ENCODE data around the gene USP24. TPM values are rescaled to one million over a fixed set of nuclear protein-coding genes. Genes with fewer than 3 reads are reported as not detected.

Gene USP24
- total RNA-seq, 1 experiment from 2014 or later = 45.7 TPM

DNA sequence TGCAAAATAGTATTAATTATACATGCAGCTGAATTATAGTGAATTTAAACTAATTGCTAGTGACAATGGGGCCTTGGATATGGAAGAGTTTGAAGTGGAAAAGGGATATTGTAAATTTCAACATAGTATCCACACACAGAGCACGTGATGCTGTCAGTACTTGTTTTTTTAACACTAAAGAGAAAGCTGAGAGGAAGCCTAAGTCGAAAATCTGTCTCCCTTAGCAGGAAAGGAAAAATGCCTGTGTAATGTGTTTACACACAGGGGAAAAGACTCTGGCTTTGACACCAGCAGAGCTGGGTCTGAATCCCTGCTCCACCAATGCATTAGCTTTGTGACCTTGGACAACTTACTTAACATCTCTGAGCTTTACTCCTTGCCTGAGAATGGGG, 133.3 kb downstream of the USP24 start:
- peak overlapping the region; percentile 84 for H3K27ac Mint-ChIP-seq (ENCODE audit: low read depth, unreplicated experiment)
- peaks cover 94% of the 10 kb centered on the region for H3K36me3 Mint-ChIP-seq (ENCODE audit: insufficient read depth, unreplicated experiment)
- ChIA-PET POLR2A (interaction anchor here (0.9 kb wide), 1 partner anchor 13 kb away, joined by 4 read pairs; no protein-coding TSS in a partner anchor), CTCF (interaction anchor here (4.6 kb wide), 1 partner anchor 12 kb away, joined by 16 read pairs; no protein-coding TSS in a partner anchor)
- intact Hi-C loops (cut with micrococcal nuclease) = no loop called here
- TF ChIP-seq, protein P1, sequence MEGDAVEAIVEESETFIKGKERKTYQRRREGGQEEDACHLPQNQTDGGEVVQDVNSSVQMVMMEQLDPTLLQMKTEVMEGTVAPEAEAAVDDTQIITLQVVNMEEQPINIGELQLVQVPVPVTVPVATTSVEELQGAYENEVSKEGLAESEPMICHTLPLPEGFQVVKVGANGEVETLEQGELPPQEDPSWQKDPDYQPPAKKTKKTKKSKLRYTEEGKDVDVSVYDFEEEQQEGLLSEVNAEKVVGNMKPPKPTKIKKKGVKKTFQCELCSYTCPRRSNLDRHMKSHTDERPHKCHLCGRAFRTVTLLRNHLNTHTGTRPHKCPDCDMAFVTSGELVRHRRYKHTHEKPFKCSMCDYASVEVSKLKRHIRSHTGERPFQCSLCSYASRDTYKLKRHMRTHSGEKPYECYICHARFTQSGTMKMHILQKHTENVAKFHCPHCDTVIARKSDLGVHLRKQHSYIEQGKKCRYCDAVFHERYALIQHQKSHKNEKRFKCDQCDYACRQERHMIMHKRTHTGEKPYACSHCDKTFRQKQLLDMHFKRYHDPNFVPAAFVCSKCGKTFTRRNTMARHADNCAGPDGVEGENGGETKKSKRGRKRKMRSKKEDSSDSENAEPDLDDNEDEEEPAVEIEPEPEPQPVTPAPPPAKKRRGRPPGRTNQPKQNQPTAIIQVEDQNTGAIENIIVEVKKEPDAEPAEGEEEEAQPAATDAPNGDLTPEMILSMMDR (IDR thresholded peaks at IDR 0.05; ENCODE audit: unreplicated experiment) = no peak
- BruUV-seq (replicated peaks) = no TSS peak
- H3K9me3 Mint-ChIP-seq (ENCODE audit: unreplicated experiment) = no peaks in the 10 kb centered on the region
- no peaks in the 10 kb centered on the region for H3K27me3 Mint-ChIP-seq (ENCODE audit: insufficient read depth, unreplicated experiment)
- peaks cover 6% of the 10 kb centered on the region for H3K4me1 Mint-ChIP-seq (ENCODE audit: insufficient read depth, unreplicated experiment)
- DNase-seq (ENCODE audit: unreplicated experiment) = no peak
- no peak overlapping the region for H3K4me3 Mint-ChIP-seq (ENCODE audit: unreplicated experiment)

DNA sequence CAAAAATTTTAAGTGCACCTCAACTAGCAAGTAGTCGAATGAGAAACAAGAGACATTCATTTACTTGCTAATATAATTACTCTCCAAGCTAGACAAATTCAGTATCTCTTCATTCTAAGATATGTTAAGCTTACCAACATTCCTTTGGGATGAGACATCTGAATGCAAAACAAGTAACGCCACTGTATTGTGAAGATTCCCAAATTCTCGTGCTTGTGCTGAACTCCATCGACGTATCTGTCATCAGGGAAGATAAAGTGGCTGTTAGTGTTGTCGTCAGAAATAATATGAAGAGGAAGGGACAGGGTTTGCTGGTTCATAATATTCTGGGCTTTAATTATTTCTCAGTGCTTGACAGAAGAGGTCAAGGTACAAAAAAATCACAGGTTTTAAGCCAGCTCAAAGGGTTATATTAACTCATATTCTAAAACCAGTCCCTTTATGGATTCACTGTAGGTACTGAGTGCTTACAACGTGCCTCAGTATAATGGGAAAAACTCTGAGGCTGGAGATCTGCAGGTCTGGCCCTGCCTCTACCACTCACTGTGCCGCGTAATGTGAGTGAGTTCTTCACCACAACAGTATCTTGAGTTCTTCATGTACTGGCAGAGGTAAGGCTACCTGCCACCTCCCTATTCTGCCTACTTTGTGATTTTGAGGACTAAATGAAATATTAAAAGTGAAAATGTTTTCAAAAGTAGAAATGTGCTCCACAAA, 133.8 kb downstream of the USP24 start:
- peak; percentile 24 for DNase-seq (ENCODE audit: unreplicated experiment)
- Mint-ChIP-seq H3K9me3 (ENCODE audit: unreplicated experiment) (no peaks in the 10 kb centered on the region), H3K4me3 (ENCODE audit: unreplicated experiment) (no peak overlapping the region), H3K36me3 (ENCODE audit: insufficient read depth, unreplicated experiment) (peaks cover 97% of the 10 kb centered on the region), H3K27ac (ENCODE audit: low read depth, unreplicated experiment) (peak overlapping the region; percentile 84), H3K4me1 (ENCODE audit: insufficient read depth, unreplicated experiment) (peaks cover 6% of the 10 kb centered on the region), H3K27me3 (ENCODE audit: insufficient read depth, unreplicated experiment) (no peaks in the 10 kb centered on the region)
- no TSS peak for BruUV-seq (replicated peaks)
- ChIA-PET POLR2A (interaction anchor here (0.7 to 1.4 kb wide), 4 partner anchors 12 to 72 kb away, joined by 3 to 4 read pairs (median 3); no protein-coding TSS in a partner anchor), CTCF (interaction anchor here (0.6 to 4.6 kb wide), 4 partner anchors 11 to 58 kb away, joined by 3 to 16 read pairs (median 4); no protein-coding TSS in a partner anchor)
- TF ChIP-seq, protein P1 (IDR thresholded peaks at IDR 0.05; ENCODE audit: unreplicated experiment) = no peak
- intact Hi-C loops (cut with micrococcal nuclease) = no loop called here

DNA sequence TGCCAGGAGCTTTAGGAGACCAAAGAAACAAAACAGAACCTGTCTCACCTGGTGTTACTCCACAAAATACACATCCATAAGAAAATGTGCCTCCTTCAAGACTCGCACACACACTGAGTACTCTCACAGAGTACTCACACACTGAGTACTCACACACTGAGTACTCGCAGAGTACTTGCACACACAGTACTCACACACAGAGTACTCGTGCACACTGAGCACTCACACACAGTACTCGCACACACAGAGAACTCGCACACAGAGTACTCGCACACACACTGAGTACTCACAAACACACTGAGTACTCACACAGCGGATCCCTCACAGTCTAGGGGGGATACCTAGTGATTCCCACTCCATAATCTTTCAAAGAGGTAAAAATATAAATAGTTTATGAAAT, 135.5 kb downstream of the USP24 start:
- Mint-ChIP-seq H3K27me3 (ENCODE audit: insufficient read depth, unreplicated experiment) (no peaks in the 10 kb centered on the region), H3K4me1 (ENCODE audit: insufficient read depth, unreplicated experiment) (peaks cover 6% of the 10 kb centered on the region), H3K27ac (ENCODE audit: low read depth, unreplicated experiment) (no peak overlapping the region), H3K36me3 (ENCODE audit: insufficient read depth, unreplicated experiment) (peaks cover 97% of the 10 kb centered on the region), H3K4me3 (ENCODE audit: unreplicated experiment) (no peak overlapping the region), H3K9me3 (ENCODE audit: unreplicated experiment) (no peaks in the 10 kb centered on the region)
- ChIA-PET CTCF (interaction anchor here (4.6 kb wide), 1 partner anchor 9 kb away, joined by 16 read pairs; no protein-coding TSS in a partner anchor), POLR2A (interaction anchor here (1.4 kb wide), 1 partner anchor 74 kb away, joined by 3 read pairs; no protein-coding TSS in a partner anchor)
- TF ChIP-seq, protein P1 (IDR thresholded peaks at IDR 0.05; ENCODE audit: unreplicated experiment) = no peak
- BruUV-seq (replicated peaks) = no TSS peak
- intact Hi-C loops (cut with micrococcal nuclease) = no loop called here
- DNase-seq (ENCODE audit: unreplicated experiment) = no peak

DNA sequence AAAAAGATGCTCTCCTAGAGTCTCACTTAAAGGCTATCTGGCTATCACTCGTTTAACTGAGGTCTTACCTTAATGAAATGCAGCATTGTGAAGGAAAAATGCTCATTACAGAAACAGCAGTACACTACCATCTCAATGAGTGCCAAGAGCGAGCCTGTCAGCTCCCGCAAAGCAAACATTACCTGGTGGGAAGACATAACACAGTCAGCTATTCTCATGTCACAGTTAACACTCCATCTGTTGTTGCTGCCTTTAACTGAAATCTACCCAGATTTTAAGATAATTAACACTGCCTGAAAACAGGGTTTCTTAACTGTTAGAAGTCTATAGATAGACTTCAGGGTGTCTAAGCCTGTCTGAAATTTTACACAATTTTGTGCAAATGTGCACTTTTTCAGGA, 136.7 kb downstream of the USP24 start:
- intact Hi-C loops (cut with micrococcal nuclease) = no loop called here
- Mint-ChIP-seq H3K27me3 (ENCODE audit: insufficient read depth, unreplicated experiment) (no peaks in the 10 kb centered on the region), H3K36me3 (ENCODE audit: insufficient read depth, unreplicated experiment) (peaks cover 97% of the 10 kb centered on the region), H3K4me3 (ENCODE audit: unreplicated experiment) (no peak overlapping the region), H3K9me3 (ENCODE audit: unreplicated experiment) (no peaks in the 10 kb centered on the region), H3K27ac (ENCODE audit: low read depth, unreplicated experiment) (no peak overlapping the region), H3K4me1 (ENCODE audit: insufficient read depth, unreplicated experiment) (peaks cover 6% of the 10 kb centered on the region)
- no TSS peak for BruUV-seq (replicated peaks)
- ChIA-PET CTCF (interaction anchor here (0.6 to 4.6 kb wide), 2 partner anchors 8 to 12 kb away, joined by 3 to 16 read pairs; no protein-coding TSS in a partner anchor), POLR2A (interaction anchor here (1.0 kb wide), 1 partner anchor 10 kb away, joined by 3 read pairs; no protein-coding TSS in a partner anchor)
- DNase-seq (ENCODE audit: unreplicated experiment) = no peak
- TF ChIP-seq, protein P1 (IDR thresholded peaks at IDR 0.05; ENCODE audit: unreplicated experiment) = no peak
